NCI-H187 treated with DMSO at 0.1 percent for 48 hours (cell line): ENCODE data around the gene CD28.
"Not testable (repeated sequence)": the region's sequence is repeated elsewhere in the genome, so short reads cannot be mapped to it uniquely, and the experiment has no call there.

Experiments
- DNase-seq: peaks from one replicate; lab custom pipeline; 2025; lab: John Stamatoyannopoulos, UW

Gene CD28

GRCh38 chr2:203687165-203687564 lies 19.3 kb upstream of the CD28 start:
- no peak for DNase-seq

GRCh38 chr2:203688798-203689197 lies 17.6 kb upstream of the CD28 start:
- no peak for DNase-seq

GRCh38 chr2:203689426-203690116 lies 16.9 kb upstream of the CD28 start:
- DNase-seq = no peak

GRCh38 chr2:203690117-203690431 lies 16.4 kb upstream of the CD28 start:
- no peak for DNase-seq

- no peak for DNase-seq
These were observed 15.9 kb upstream of the CD28 start for GRCh38 chr2:203690441-203691047.

GRCh38 chr2:203691149-203691548 lies 15.3 kb upstream of the CD28 start:
- no peak for DNase-seq

- no peak for DNase-seq
These were observed 14.3 kb upstream of the CD28 start for GRCh38 chr2:203692031-203692710.

GRCh38 chr2:203693242-203693879 lies 13.1 kb upstream of the CD28 start:
- DNase-seq = no peak

GRCh38 chr2:203694191-203694590 lies 12.2 kb upstream of the CD28 start:
- no peak for DNase-seq

- no peak for DNase-seq
These were observed 9.2 kb upstream of the CD28 start for GRCh38 chr2:203697190-203697589.

GRCh38 chr2:203697763-203698162 lies 8.7 kb upstream of the CD28 start:
- DNase-seq = not testable (repeated sequence)

- DNase-seq = not testable (repeated sequence)
These were observed 8.0 kb upstream of the CD28 start for GRCh38 chr2:203698410-203698809.

- no peak for DNase-seq
These were observed 2.0 kb upstream of the CD28 start for GRCh38 chr2:203704430-203704829.

- DNase-seq = no peak
These were observed 1.3 kb upstream of the CD28 start for GRCh38 chr2:203705178-203705577.

GRCh38 chr2:203707530-203707929 lies 1.1 kb downstream of the CD28 start:
- no peak for DNase-seq

- no peak for DNase-seq
These were observed 2.5 kb downstream of the CD28 start for GRCh38 chr2:203708846-203709396.

- DNase-seq = no peak
These were observed 3.1 kb downstream of the CD28 start for GRCh38 chr2:203709416-203710040.

- no peak for DNase-seq
These were observed 3.8 kb downstream of the CD28 start for GRCh38 chr2:203710226-203710625.

GRCh38 chr2:203710952-203711351 lies 4.5 kb downstream of the CD28 start:
- DNase-seq = no peak

GRCh38 chr2:203711399-203711798 lies 5.0 kb downstream of the CD28 start:
- no peak for DNase-seq

- DNase-seq = no peak
These were observed 6.9 kb downstream of the CD28 start for GRCh38 chr2:203713381-203713780.

- no peak for DNase-seq
These were observed 7.7 kb downstream of the CD28 start for GRCh38 chr2:203714112-203714511.
